Stimulated activated naive CD8-positive, alpha-beta T cell treated with anti-CD3 and anti-CD28 coated beads, Interleukin-15, amount 100 ng/mL, for 72 hours (primary cell): Measurements from ENCODE around the gene RFTN1.

Source experiments
- ATAC-seq: fragments of 150-1000 bp; cut with Tn5 transposase; 2 replicates; pipeline ENCODE4 v1.10.0; 2021; ENCODE audit warnings: mild to moderate bottlenecking, moderate library complexity
- DNase-seq, 2 donors: peaks; one replicate each; pipeline ENCODE4 v3.0.0; 2021 to 2022
- H3K27ac Mint-ChIP-seq, 2 donors: one replicate each; pipeline ENCODE4 v1.8.0; 2022; ENCODE audit warnings: mild to moderate bottlenecking in 2 of 2, mixed read lengths in 2 of 2, moderate library complexity in 2 of 2
- H3K27me3 Mint-ChIP-seq: one replicate; pipeline ENCODE4 v1.8.0; 2022; ENCODE audit warnings: mixed read lengths
- H3K4me1 Mint-ChIP-seq: one replicate; pipeline ENCODE4 v1.8.0; 2022; ENCODE audit warnings: mild to moderate bottlenecking, mixed read lengths
- H3K4me3 Mint-ChIP-seq, 2 donors: one replicate each; pipeline ENCODE4 v1.8.0; 2022; ENCODE audit warnings: mild to moderate bottlenecking in 2 of 2, mixed read lengths in 2 of 2, moderate library complexity in 1 of 2
- H3K9me3 Mint-ChIP-seq, 2 donors: one replicate each; pipeline ENCODE4 v1.8.0; 2022; ENCODE audit warnings: mixed read lengths in 2 of 2

The RFTN1 gene

DNA sequence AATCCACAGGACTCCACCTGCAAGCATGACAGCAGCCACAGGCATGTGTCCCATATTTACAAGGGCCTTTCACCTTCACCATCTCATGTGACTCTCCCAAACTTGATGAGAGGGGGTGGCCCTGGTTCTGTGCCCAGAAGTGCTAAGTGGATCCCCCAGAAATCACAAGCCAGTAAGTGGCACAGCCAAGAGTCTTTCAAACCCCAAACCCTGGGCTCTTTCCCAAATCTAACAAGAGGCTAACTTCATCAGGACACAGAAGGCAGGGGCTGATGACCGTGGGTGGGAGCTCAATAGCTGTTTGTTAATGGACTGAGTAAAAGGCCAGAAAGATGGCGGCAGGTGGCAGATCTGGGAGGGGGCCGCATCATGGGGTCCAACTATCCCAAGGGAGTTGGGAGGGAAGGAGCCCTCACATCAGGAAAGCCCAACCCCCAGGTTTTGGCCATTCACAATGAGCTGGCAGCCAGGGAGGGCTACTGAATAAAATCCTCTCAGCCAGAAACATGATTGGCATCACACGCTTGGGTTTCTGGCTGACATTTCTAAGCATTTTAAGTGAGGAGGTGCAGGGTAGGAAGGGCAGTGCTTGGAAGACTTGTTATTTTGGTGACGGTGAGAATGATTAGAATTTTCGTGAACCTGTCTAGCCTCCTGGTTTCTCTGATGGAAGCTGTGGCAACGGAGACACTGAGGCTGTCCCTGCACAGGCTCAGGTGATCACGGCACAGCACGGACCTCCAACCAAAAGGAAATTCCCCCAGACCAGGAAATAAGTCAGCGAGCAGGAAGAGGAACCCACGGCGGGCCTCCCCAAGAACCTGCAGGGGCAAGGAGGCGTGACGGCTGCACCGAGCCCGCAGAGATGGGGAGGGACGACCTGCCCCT, 139.2 kb downstream of the RFTN1 start:
- Mint-ChIP-seq H3K4me1 (peaks cover 100% of the 10 kb centered on the region), H3K9me3 (peaks cover 6 to 9% of the 10 kb centered on the region in 2 donors), H3K4me3 (peak overlapping the region; percentile 69 to 74), H3K27ac (peak overlapping the region; percentile 55 to 92), H3K27me3 (no peaks in the 10 kb centered on the region)
- DNase-seq: peak in 1 of 2 donors; percentile 45
- ATAC-seq: peak; percentile 40

DNA sequence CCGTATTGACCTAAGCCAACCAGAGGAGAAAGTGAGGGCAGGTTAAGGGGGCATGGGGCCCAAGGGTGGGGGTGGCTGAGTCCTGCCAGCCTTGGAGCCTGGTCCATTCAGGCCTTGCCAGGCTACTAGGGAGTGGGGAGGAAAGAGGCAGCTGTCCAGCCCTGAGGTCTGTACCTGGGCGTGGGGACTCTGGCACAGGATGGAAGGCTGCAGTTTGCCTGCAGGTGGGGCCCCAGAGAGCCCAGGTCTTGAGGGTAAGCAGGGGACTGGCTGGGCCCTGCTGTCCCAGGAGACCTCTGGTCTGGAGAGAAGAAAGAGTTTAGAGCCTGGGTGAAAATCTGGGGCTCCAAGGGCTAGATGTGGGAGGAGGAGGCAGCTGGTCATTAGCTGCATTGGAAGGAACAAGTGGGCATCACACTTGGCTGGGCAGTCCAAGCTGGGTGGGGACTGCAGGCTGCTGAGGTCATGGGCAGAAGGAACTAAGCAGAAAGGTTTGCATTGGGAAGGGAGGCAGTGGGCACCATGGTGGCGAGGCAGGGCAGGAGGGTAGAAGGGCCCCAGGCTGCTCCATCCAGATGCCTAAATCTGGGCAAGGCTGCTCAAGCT, 140.1 kb downstream of the RFTN1 start:
- Mint-ChIP-seq H3K4me3 (peak overlapping the region; percentile 30 to 74), H3K9me3 (peaks cover 6 to 9% of the 10 kb centered on the region in 2 donors), H3K4me1 (peaks cover 95% of the 10 kb centered on the region), H3K27me3 (no peaks in the 10 kb centered on the region), H3K27ac (peak overlapping the region; percentile 28 to 96)
- DNase-seq: no peak
- ATAC-seq: no peak

DNA sequence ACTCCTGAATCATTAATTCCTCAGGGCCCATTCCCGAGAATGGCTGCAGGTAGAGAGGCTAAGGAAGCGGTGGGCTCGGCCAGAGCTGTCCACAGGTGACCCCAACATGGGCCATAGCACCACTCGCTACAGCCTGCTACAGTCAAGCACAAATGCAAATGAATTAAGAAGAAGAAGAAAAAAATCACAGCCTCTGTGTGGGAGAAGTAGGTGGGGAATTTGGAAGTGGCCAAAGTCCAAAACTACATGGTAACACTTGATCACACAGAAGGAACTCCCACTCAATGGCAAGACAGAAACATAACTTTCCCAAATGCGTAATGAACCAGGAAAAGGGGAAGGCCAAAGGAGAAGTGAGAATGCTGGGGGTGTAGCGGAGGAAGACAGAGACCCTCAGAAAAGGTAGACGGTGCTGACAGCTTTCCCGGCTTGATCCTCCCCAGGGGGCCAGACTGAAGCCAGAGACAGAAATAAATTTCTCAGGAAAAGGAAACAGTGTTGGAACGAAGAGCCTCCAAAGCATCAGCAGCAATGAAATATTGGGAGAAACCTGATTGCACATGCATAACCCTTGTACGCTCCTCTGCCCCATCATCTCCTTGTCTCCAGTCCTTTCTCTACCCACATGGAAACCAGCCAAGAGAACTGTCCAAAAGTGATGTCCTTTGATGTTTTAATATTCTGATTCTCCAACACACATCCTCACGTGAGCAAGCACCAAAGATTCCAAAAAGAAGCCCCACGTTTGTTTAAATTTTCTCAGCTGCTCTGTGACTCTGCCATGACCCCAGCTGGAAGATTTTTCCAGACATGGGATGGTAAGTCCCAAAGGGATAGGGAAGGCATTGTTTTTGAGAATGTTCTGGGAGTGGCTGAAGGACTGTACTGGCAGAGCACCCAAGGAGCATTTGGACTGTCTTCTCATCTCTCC, 140.9 kb downstream of the RFTN1 start:
- peak overlapping the region; percentile 30 to 32 for H3K4me3 Mint-ChIP-seq
- H3K4me1 Mint-ChIP-seq: peaks cover 94% of the 10 kb centered on the region
- H3K27ac Mint-ChIP-seq: peak overlapping the region; percentile 54 to 96
- DNase-seq: no peak
- H3K27me3 Mint-ChIP-seq: no peaks in the 10 kb centered on the region
- H3K9me3 Mint-ChIP-seq: peaks cover under 1 to 3% of the 10 kb centered on the region in 2 donors
- ATAC-seq: no peak

DNA sequence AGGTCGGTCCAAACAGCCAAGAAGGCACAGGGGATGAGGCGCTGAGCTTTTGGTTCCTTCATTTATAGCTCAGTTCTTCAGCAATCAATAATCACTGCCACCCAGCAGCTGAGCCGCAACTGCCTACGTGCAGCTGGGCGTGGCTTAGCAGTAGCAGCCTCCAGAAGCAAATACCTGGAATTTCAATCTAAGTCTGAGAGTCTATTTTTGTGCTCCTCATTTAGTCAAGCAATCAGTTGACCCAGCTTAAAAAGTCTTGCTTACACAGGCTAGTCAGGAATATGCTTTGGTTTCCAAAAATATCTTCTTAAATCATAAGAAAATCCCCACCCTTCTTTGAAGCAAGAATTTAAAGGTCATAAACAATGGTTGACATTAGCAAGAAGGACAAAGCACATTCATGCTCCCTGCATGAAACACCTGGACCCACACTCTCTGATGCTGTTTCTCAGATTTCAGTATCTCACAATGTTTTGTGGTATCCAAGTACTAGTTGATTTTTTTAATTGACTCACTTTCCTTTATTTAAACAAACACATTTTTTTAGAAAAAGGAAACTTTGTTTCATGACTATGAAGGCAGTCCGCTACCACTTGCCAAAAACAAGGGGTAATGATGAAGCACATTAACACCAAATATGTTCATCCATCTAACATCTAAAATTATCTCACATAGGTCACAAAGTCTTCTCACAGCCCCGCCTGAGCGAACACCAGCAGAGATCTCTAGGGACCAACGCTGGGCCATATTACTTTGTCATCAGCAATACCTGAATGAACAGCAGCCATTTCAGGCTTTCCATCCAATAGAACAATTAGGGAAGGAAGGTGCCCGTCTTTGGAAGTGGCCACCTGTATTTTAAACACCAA, 142.4 kb downstream of the RFTN1 start:
- peak overlapping the region; percentile 20 to 86 for H3K27ac Mint-ChIP-seq
- H3K27me3 Mint-ChIP-seq: no peaks in the 10 kb centered on the region
- ATAC-seq (peak; percentile 37), DNase-seq (no peak)
- peaks cover 91% of the 10 kb centered on the region for H3K4me1 Mint-ChIP-seq
- H3K9me3 Mint-ChIP-seq: no peaks in the 10 kb centered on the region
- H3K4me3 Mint-ChIP-seq: peak overlapping the region in 1 of 2 donors; percentile 52

DNA sequence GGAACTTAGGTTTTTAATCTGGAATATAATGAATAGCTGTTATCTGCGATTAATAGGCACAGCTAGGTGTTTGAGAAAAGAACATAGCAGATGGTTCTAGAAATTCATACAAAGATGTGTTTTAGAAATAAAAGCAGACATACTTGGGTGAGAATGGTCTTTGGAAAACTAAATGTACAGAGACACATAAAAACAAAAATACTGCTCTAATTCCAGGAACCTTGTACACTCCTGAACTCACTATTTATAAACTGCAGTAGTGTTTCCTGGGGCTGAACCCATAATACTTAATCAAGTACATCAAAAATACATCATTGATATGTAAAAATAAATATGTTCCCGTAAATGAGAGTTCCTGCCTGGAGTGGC, 143.0 kb downstream of the RFTN1 start:
- Mint-ChIP-seq H3K4me1 (peaks cover 91% of the 10 kb centered on the region), H3K27ac (peak overlapping the region in 1 of 2 donors; percentile 63), H3K9me3 (no peaks in the 10 kb centered on the region), H3K4me3 (no peak overlapping the region), H3K27me3 (no peaks in the 10 kb centered on the region)
- ATAC-seq: no peak
- no peak for DNase-seq

DNA sequence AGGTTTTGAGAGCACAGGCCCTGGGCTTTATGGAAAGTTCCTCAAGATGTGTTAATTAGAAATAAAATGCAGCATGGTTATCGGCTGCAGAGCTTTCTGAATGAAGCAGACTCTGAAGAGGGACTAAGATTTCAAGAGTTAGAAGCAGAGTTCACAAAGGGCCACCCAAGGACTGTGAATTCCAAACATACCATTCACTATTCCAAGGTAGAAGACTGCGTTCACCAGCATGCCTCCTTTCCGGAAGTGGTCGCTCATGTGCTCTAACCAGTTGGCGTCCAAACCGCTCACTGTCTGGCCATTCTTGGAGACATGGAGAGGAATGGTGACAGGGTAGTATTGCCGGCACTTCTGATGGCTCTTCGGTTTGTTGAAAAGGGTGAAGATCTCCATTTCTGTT, 143.6 kb downstream of the RFTN1 start:
- Mint-ChIP-seq H3K27ac (no peak overlapping the region), H3K4me1 (peaks cover 89% of the 10 kb centered on the region), H3K27me3 (no peaks in the 10 kb centered on the region), H3K9me3 (no peaks in the 10 kb centered on the region), H3K4me3 (no peak overlapping the region)
- ATAC-seq (no peak), DNase-seq (no peak)

DNA sequence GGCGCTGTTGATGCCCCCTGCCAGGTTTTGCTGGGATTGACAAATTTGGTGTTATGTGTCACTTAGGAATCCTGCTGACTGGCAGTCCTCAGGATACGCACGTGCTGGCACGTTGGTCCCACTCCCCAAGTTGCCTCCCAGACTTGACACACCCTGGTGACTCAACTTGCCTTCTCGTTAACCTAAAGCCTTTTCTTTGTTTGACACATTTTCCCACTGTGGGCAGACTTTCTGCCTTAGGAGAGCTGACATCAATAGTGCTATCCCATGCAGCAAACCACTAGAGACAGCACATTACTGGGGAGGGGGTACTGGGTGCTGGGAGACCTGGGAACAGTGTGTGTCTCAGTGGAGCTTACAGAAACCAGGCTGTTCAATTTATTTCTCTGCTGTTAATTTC, 144.2 kb downstream of the RFTN1 start:
- no peak overlapping the region for H3K4me3 Mint-ChIP-seq
- peak overlapping the region in 1 of 2 donors; percentile 85 for H3K27ac Mint-ChIP-seq
- no peak for ATAC-seq
- H3K4me1 Mint-ChIP-seq: peaks cover 87% of the 10 kb centered on the region
- no peak for DNase-seq
- H3K9me3 Mint-ChIP-seq: no peaks in the 10 kb centered on the region
- H3K27me3 Mint-ChIP-seq: no peaks in the 10 kb centered on the region

DNA sequence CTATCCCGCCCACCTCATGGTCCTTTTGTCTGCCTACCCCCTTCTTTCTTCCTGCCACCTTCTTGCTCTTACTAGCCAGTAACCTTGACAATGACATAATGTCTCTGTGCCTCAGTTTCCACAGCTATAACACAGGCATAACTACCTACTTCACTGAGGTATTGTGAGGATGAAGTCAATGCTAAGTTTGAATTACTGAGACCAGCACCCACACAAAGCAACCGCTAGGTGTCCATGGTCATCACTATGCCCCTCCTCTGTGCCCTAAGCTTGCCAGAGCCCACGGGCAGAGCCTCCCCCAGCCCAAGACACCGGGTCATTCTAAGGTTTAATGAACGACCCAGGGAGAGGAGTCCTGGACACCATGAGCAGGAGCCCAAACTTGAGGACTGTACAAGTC, 146.9 kb downstream of the RFTN1 start:
- peak overlapping the region; percentile 3 to 84 for H3K27ac Mint-ChIP-seq
- no peaks in the 10 kb centered on the region for H3K9me3 Mint-ChIP-seq
- H3K27me3 Mint-ChIP-seq: no peaks in the 10 kb centered on the region
- peaks cover 68% of the 10 kb centered on the region for H3K4me1 Mint-ChIP-seq
- no peak for ATAC-seq
- H3K4me3 Mint-ChIP-seq: no peak overlapping the region
- DNase-seq: no peak

DNA sequence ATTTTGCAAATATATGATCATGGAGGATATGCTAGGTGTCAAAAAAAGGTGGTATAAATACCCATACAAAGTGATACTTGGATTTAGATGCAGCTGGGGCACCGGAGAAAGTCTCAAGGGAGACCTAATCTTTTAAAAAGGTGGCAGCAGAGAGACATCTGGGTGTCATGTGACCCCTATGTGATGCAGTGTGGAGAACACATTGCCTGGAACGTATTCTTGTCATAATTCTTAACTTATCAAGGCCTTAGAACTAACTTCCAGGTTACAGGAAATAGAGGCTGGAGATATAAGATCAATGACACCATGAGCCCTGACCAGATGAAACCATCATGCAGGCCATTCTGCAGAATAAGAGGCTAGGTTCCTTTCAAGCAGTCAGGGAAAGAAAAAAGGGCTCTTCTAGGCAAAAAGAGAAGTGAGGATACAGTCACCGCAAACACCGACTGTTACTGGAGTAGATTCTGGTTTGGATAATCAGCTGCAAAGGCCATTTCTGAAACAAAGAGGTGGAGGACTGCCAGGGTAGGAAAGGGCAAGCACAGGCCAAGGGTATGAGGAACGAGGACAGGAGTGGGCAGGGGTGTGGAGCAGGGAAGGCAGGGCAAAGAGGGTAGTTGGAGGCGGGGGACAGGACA, 147.9 kb downstream of the RFTN1 start:
- Mint-ChIP-seq H3K4me1 (peaks cover 58% of the 10 kb centered on the region), H3K9me3 (no peaks in the 10 kb centered on the region)

DNA sequence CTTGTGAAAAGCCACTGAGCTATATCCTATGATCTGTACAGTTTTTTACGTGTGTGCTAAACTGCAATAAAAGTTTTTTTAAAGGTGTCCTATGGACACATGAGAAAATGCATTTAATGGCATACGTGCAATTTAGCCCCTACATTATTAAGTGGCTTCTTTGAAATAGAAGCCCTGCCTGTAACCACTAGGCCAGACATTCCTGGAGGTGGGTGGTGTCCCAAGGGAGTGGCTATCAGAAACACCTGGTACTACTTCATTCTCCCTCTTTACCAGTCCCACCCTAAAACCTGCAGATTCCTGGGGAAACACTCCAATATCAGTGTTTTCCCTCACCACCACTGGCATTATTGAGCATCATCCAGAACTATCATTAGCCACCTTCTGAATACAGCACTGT, 148.5 kb downstream of the RFTN1 start:
- H3K27ac Mint-ChIP-seq: peak overlapping the region in 1 of 2 donors; percentile 77

More for the DNA sequence above, 147.9 kb downstream of the RFTN1 start:
- ATAC-seq (no peak), DNase-seq (no peak)
- Mint-ChIP-seq H3K27me3 (no peaks in the 10 kb centered on the region), H3K4me3 (no peak overlapping the region), H3K27ac (no peak overlapping the region)

DNA sequence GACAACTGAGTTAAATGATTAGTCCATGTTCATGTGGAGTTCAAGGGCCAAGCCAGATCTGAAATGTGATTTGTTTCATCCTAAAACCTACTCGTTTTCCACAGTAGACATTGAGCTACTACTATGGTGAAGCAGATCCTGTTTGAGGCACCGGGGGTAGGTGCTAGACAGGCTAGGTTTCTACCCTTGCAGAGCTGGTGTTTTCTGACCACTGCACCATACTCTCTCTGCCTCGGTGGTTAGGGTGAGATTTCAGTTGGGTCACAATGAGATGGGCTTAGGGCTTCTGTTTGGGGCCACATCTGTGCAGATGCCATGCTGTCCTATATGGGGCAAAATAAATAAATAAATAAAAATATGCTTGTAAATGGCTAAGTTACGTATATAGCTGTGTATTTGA, 149.2 kb downstream of the RFTN1 start:
- no peak for DNase-seq
- Mint-ChIP-seq H3K27ac (no peak overlapping the region), H3K4me3 (no peak overlapping the region), H3K4me1 (peaks cover 49% of the 10 kb centered on the region), H3K27me3 (no peaks in the 10 kb centered on the region), H3K9me3 (no peaks in the 10 kb centered on the region)
- peak; percentile 68 for ATAC-seq

More for the DNA sequence above, 148.5 kb downstream of the RFTN1 start:
- Mint-ChIP-seq H3K27me3 (no peaks in the 10 kb centered on the region), H3K4me3 (no peak overlapping the region), H3K4me1 (peaks cover 51% of the 10 kb centered on the region), H3K9me3 (no peaks in the 10 kb centered on the region)
- no peak for ATAC-seq
- no peak for DNase-seq

DNA sequence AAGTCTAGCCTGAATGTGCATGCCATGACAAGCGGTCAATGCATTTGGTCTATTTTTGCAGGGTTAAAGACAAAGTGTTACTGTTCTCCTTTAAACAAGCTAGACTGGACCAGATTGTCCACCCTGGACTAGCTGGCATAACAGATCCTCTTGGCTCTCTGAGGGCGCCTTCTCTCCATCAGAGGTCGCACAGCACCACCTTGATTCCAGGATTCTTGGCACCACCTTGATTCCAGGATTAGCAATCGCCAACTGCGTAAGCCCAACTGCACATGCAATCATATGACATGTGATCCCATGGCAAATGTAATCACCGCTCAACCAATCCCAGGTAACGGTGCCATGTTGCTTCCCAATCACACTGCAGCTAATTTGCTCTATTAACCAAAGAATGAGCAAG, 149.9 kb downstream of the RFTN1 start:
- DNase-seq (no peak), ATAC-seq (no peak)
- no peaks in the 10 kb centered on the region for H3K9me3 Mint-ChIP-seq
- no peak overlapping the region for H3K27ac Mint-ChIP-seq
- peaks cover 49% of the 10 kb centered on the region for H3K4me1 Mint-ChIP-seq
- H3K27me3 Mint-ChIP-seq: no peaks in the 10 kb centered on the region
- H3K4me3 Mint-ChIP-seq: no peak overlapping the region

DNA sequence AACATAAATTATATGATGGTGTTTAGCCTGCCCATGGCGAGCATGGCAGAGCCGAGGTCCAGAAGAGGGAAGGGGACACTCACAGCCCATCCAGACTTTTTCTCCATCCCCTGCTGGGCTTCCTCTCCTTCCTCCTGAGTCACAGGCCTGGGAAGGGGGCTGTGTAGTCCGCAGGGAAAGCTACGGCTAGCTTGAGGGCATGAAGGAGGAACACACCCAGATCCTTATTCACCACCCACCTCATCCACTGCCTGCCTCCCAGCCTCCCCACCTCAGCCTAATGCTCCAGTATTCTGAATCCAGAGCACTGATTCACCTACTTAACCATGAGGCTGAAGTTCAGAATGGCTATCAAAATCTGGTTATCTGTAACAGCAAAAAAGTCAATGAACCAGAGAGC, 150.7 kb downstream of the RFTN1 start:
- peak overlapping the region in 1 of 2 donors; percentile 44 for H3K27ac Mint-ChIP-seq
- no peak for ATAC-seq
- H3K4me3 Mint-ChIP-seq: no peak overlapping the region
- no peaks in the 10 kb centered on the region for H3K27me3 Mint-ChIP-seq
- H3K9me3 Mint-ChIP-seq: no peaks in the 10 kb centered on the region
- H3K4me1 Mint-ChIP-seq: peaks cover 43% of the 10 kb centered on the region
- no peak for DNase-seq

DNA sequence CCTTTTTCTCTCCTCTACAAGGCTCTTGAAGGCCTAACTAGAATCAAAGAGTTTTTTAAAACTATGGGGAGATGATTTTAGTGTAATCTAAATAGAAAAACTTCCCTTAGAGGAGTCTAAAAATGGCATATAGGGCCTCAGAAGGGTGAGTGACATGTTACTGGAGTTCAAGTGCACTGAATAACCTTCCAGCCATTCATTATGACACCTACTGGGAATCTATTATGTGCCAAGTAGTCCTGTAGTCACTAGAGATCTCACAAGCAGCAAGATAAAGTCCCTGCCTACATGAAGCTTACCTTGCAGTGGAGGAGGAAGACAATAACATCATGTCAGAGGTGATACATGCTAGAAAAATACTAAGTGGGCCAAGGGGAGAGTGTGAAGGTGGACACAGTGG, 152.4 kb downstream of the RFTN1 start:
- Mint-ChIP-seq H3K27me3 (no peaks in the 10 kb centered on the region), H3K4me1 (peaks cover 40% of the 10 kb centered on the region), H3K27ac (peak overlapping the region in 1 of 2 donors; percentile 37), H3K9me3 (no peaks in the 10 kb centered on the region), H3K4me3 (no peak overlapping the region)
- DNase-seq (no peak), ATAC-seq (no peak)
